ENCODE results near the gene AGPAT3.
A peak's percentile ranks its signal among the peaks of the same experiment; 100 is the strongest.

Gene AGPAT3

GRCh38 chr21:43858806-43859648 lies 6.0 kb upstream of the AGPAT3 start:
- no peak overlapping the region for H3K9ac ChIP-seq (ENCODE audit: low read length)
- no peaks in the 10 kb centered on the region for H3K9me3 ChIP-seq (ENCODE audit: control insufficient read depth, low read length)
- no peak overlapping the region for H2BK12ac ChIP-seq (ENCODE audit: low read length in 2 of 2)
- peaks cover under 1% of the 10 kb centered on the region for H3K4me1 ChIP-seq (ENCODE audit: control insufficient read depth, insufficient read depth, low read depth, low read length)
- no peak overlapping the region for H2BK120ac ChIP-seq (ENCODE audit: low read depth, low read length)
- H4K91ac ChIP-seq (ENCODE audit: low read length) = no peak overlapping the region
- no peak overlapping the region for H4K8ac ChIP-seq (ENCODE audit: low read length)
- no peak overlapping the region for H2AFZ ChIP-seq (ENCODE audit: low read depth, low read length)
- H2AK5ac ChIP-seq (ENCODE audit: low read length, severe bottlenecking) = no peak overlapping the region
- peak overlapping the region; percentile 14 for H2BK5ac ChIP-seq (ENCODE audit: low read depth, low read length, poor library complexity, severe bottlenecking)
- DNase-seq = no peak
- no peak overlapping the region for H3K23ac ChIP-seq (ENCODE audit: low read length in 2 of 2)
- no peak overlapping the region for H2BK15ac ChIP-seq (ENCODE audit: low read depth, poor library complexity, severe bottlenecking)
- peak overlapping the region in 1 of 2 experiments; percentile 32 for H3K4me3 ChIP-seq (ENCODE audit: insufficient read depth in 1 of 2, low read depth in 1 of 2, low read length in 2 of 2)
- no peak overlapping the region for H3K4ac ChIP-seq (ENCODE audit: low read depth in 1 of 2, low read length in 2 of 2)
- H3K79me1 ChIP-seq (replicated peaks; ENCODE audit: low read length, poor library complexity, severe bottlenecking) = no peaks in the 10 kb centered on the region
- H3K27me3 ChIP-seq (ENCODE audit: control insufficient read depth in 1 of 2, insufficient read depth in 1 of 2, low read length in 2 of 2) = peaks cover 13 to 36% of the 10 kb centered on the region in 2 experiments
- 94% methylated on average over 25 of the region's 26 CpGs for WGBS
- H3K36me3 ChIP-seq (ENCODE audit: control insufficient read depth in 1 of 2, insufficient read depth in 2 of 2, low read depth in 1 of 2, low read length in 2 of 2) = no peaks in the 10 kb centered on the region
- H3K27ac ChIP-seq (ENCODE audit: low read length, poor library complexity, severe bottlenecking) = no peak overlapping the region
- H3K4me2 ChIP-seq (ENCODE audit: low read length, poor library complexity, severe bottlenecking) = no peak overlapping the region
- H3K14ac ChIP-seq (ENCODE audit: low read length in 2 of 2) = peak overlapping the region in 1 of 2 experiments; percentile 81
- peak overlapping the region in 1 of 2 experiments; percentile 48 for H3K18ac ChIP-seq (ENCODE audit: low read depth in 1 of 2, low read length in 2 of 2)

DNA sequence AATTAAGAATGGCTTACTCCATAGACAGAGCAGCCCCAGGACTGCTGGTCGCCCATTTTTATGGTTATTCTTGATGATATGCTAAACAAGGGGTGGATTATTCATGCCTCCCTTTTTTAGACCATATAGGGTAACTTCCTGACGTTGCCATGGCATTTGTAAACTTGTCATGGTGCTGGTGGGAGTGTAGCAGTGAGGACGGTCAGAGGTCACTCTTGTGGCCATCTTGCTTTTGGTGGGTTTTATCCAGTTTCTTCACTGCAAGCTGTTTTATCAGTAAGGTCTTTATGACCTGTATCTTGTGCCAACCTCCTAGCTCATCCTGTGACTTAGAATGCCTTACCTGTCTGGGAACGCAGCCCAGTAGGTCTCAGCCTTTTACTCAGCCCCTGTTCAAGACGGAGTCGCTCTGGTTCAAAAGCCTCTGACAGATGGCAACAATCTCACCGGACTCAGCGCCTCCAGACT lies 5.2 kb upstream of the AGPAT3 start:
- H3K18ac ChIP-seq (ENCODE audit: low read depth in 1 of 2, low read length in 2 of 2) = no peak overlapping the region
- no peak overlapping the region for H3K4me3 ChIP-seq (ENCODE audit: insufficient read depth in 1 of 2, low read depth in 1 of 2, low read length in 2 of 2)
- DNase-seq = peak; percentile 51
- H3K27me3 ChIP-seq (ENCODE audit: control insufficient read depth in 1 of 2, insufficient read depth in 1 of 2, low read length in 2 of 2) = peaks cover 8 to 31% of the 10 kb centered on the region in 2 experiments
- no peak overlapping the region for H3K14ac ChIP-seq (ENCODE audit: low read length in 2 of 2)
- H2BK12ac ChIP-seq (ENCODE audit: low read length in 2 of 2) = no peak overlapping the region
- H2BK120ac ChIP-seq (ENCODE audit: low read depth, low read length) = no peak overlapping the region
- H3K23ac ChIP-seq (ENCODE audit: low read length in 2 of 2) = no peak overlapping the region
- H3K79me1 ChIP-seq (replicated peaks; ENCODE audit: low read length, poor library complexity, severe bottlenecking) = no peaks in the 10 kb centered on the region
- H3K9ac ChIP-seq (ENCODE audit: low read length) = no peak overlapping the region
- H2BK15ac ChIP-seq (ENCODE audit: low read depth, poor library complexity, severe bottlenecking) = no peak overlapping the region
- no peak overlapping the region for H3K4me2 ChIP-seq (ENCODE audit: low read length, poor library complexity, severe bottlenecking)
- H3K4ac ChIP-seq (ENCODE audit: low read depth in 1 of 2, low read length in 2 of 2) = no peak overlapping the region
- WGBS = 93% methylated on average over 8 of the region's 8 CpGs
- no peaks in the 10 kb centered on the region for H3K9me3 ChIP-seq (ENCODE audit: control insufficient read depth, low read length)
- H4K8ac ChIP-seq (ENCODE audit: low read length) = no peak overlapping the region
- no peak overlapping the region for H2AFZ ChIP-seq (ENCODE audit: low read depth, low read length)
- H2AK5ac ChIP-seq (ENCODE audit: low read length, severe bottlenecking) = no peak overlapping the region
- no peak overlapping the region for H4K91ac ChIP-seq (ENCODE audit: low read length)
- H3K36me3 ChIP-seq (ENCODE audit: control insufficient read depth in 1 of 2, insufficient read depth in 2 of 2, low read depth in 1 of 2, low read length in 2 of 2) = no peaks in the 10 kb centered on the region
- H3K4me1 ChIP-seq (ENCODE audit: control insufficient read depth, insufficient read depth, low read depth, low read length) = peaks cover 5% of the 10 kb centered on the region
- H3K27ac ChIP-seq (ENCODE audit: low read length, poor library complexity, severe bottlenecking) = no peak overlapping the region
- no peak overlapping the region for H2BK5ac ChIP-seq (ENCODE audit: low read depth, low read length, poor library complexity, severe bottlenecking)

GRCh38 chr21:43861706-43862105 lies 3.3 kb upstream of the AGPAT3 start:
- Histone ChIP-seq H3K27me3 (ENCODE audit: control insufficient read depth in 1 of 2, insufficient read depth in 1 of 2, low read length in 2 of 2) (peaks cover 0 to 17% of the 10 kb centered on the region in 2 experiments), H3K4ac (ENCODE audit: low read depth in 1 of 2, low read length in 2 of 2) (no peak overlapping the region), H3K79me1 (replicated peaks; ENCODE audit: low read length, poor library complexity, severe bottlenecking) (no peaks in the 10 kb centered on the region), H4K8ac (ENCODE audit: low read length) (no peak overlapping the region), H3K14ac (ENCODE audit: low read length in 2 of 2) (no peak overlapping the region), H3K4me3 (ENCODE audit: insufficient read depth in 1 of 2, low read depth in 1 of 2, low read length in 2 of 2) (no peak overlapping the region), H3K23ac (ENCODE audit: low read length in 2 of 2) (no peak overlapping the region), H4K91ac (ENCODE audit: low read length) (no peak overlapping the region), H2BK5ac (ENCODE audit: low read depth, low read length, poor library complexity, severe bottlenecking) (no peak overlapping the region), H3K9me3 (ENCODE audit: control insufficient read depth, low read length) (no peaks in the 10 kb centered on the region), H3K18ac (ENCODE audit: low read depth in 1 of 2, low read length in 2 of 2) (no peak overlapping the region), H3K36me3 (ENCODE audit: control insufficient read depth in 1 of 2, insufficient read depth in 2 of 2, low read depth in 1 of 2, low read length in 2 of 2) (peaks cover 0 to 1% of the 10 kb centered on the region in 2 experiments), H2BK120ac (ENCODE audit: low read depth, low read length) (no peak overlapping the region), H2BK15ac (ENCODE audit: low read depth, poor library complexity, severe bottlenecking) (no peak overlapping the region), H3K4me1 (ENCODE audit: control insufficient read depth, insufficient read depth, low read depth, low read length) (peaks cover 7% of the 10 kb centered on the region), H3K9ac (ENCODE audit: low read length) (no peak overlapping the region), H2AFZ (ENCODE audit: low read depth, low read length) (no peak overlapping the region), H2BK12ac (ENCODE audit: low read length in 2 of 2) (no peak overlapping the region), H2AK5ac (ENCODE audit: low read length, severe bottlenecking) (no peak overlapping the region), H3K4me2 (ENCODE audit: low read length, poor library complexity, severe bottlenecking) (no peak overlapping the region), H3K27ac (ENCODE audit: low read length, poor library complexity, severe bottlenecking) (no peak overlapping the region)
- 93% methylated on average over 7 of the region's 8 CpGs for WGBS
- DNase-seq = no peak

DNA sequence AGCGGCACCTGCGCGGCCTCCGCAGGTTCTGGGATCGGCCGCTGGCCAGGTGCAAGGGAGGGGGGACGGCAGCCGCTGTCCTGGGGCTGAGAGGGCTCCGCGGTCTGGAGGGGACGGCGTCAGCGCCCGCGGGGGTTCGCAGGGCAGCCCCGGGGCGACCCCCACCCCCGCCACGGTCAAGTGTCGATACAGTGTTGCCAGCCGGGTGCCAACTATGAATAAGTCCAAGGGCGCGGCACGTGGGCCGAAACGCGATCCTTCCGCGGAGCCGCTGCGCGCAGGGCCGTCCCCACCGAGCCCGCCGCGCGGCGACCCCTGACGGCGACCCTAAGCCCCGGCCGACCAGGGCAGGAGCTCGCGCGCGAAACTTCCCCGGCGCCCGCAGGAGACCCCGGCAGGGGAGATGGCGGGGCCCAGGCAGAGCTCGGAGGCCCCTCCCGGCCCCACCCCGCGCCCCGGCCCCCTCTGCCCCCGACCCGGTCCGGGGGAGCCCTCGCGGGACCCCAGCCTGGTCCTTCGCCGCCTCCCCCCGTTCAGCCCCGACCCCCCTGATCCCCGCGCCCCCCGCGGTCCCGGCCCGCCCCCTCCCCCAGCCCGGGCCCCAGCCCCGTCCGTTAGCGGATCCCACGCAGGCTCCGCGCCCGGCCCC lies 586 bp upstream of the AGPAT3 start:
- Histone ChIP-seq H3K36me3 (ENCODE audit: control insufficient read depth in 1 of 2, insufficient read depth in 2 of 2, low read depth in 1 of 2, low read length in 2 of 2) (peaks cover 0 to 10% of the 10 kb centered on the region in 2 experiments), H2BK120ac (ENCODE audit: low read depth, low read length) (peak overlapping the region; percentile 98), H3K4ac (ENCODE audit: low read depth in 1 of 2, low read length in 2 of 2) (peak overlapping the region in 1 of 2 experiments; percentile 86), H2BK15ac (ENCODE audit: low read depth, poor library complexity, severe bottlenecking) (no peak overlapping the region), H3K14ac (ENCODE audit: low read length in 2 of 2) (peak overlapping the region; percentile 57 to 62), H3K23ac (ENCODE audit: low read length in 2 of 2) (peak overlapping the region in 1 of 2 experiments; percentile 24), H3K27ac (ENCODE audit: low read length, poor library complexity, severe bottlenecking) (no peak overlapping the region), H3K9me3 (ENCODE audit: control insufficient read depth, low read length) (no peaks in the 10 kb centered on the region), H2BK12ac (ENCODE audit: low read length in 2 of 2) (peak overlapping the region in 1 of 2 experiments; percentile 31), H2AK5ac (ENCODE audit: low read length, severe bottlenecking) (no peak overlapping the region), H3K4me3 (ENCODE audit: insufficient read depth in 1 of 2, low read depth in 1 of 2, low read length in 2 of 2) (peak overlapping the region; percentile 73 to 75), H2BK5ac (ENCODE audit: low read depth, low read length, poor library complexity, severe bottlenecking) (no peak overlapping the region), H2AFZ (ENCODE audit: low read depth, low read length) (peak overlapping the region; percentile 94), H3K4me2 (ENCODE audit: low read length, poor library complexity, severe bottlenecking) (peak overlapping the region; percentile 99), H3K27me3 (ENCODE audit: control insufficient read depth in 1 of 2, insufficient read depth in 1 of 2, low read length in 2 of 2) (peaks cover 0 to 17% of the 10 kb centered on the region in 2 experiments), H3K79me1 (replicated peaks; ENCODE audit: low read length, poor library complexity, severe bottlenecking) (peaks cover 7% of the 10 kb centered on the region), H4K8ac (ENCODE audit: low read length) (peak overlapping the region; percentile 72), H3K9ac (ENCODE audit: low read length) (peak overlapping the region; percentile 35), H3K4me1 (ENCODE audit: control insufficient read depth, insufficient read depth, low read depth, low read length) (peaks cover 13% of the 10 kb centered on the region), H4K91ac (ENCODE audit: low read length) (peak overlapping the region; percentile 61), H3K18ac (ENCODE audit: low read depth in 1 of 2, low read length in 2 of 2) (peak overlapping the region; percentile 33 to 88)
- DNase-seq = peak; percentile 30
- under 1% methylated on average over 31 of the region's 81 CpGs for WGBS

Measured in mesenchymal stem cell (in vitro differentiated cells and primary cell).